ENCODE measurements around the gene DMD. TPM values are rescaled to one million over a fixed set of nuclear protein-coding genes. Genes with fewer than 3 reads are reported as not detected.

Gene DMD
- total RNA-seq, 1 experiment from 2014 or later, result 19.3 TPM

- intact Hi-C loops (cut with micrococcal nuclease), result no loop called here
- Mint-ChIP-seq H3K4me3 (ENCODE audit: unreplicated experiment) (no peak overlapping the region), H3K4me1 (ENCODE audit: insufficient read depth, unreplicated experiment) (no peaks in the 10 kb centered on the region), H3K27ac (ENCODE audit: low read depth, unreplicated experiment) (no peak overlapping the region), H3K27me3 (ENCODE audit: insufficient read depth, unreplicated experiment) (peaks cover 47% of the 10 kb centered on the region), H3K9me3 (ENCODE audit: unreplicated experiment) (no peaks in the 10 kb centered on the region), H3K36me3 (ENCODE audit: insufficient read depth, unreplicated experiment) (no peaks in the 10 kb centered on the region)
- POLR2A ChIA-PET, result no interaction called here
- TF ChIP-seq CTCF (IDR thresholded peaks at IDR 0.05; ENCODE audit: unreplicated experiment), result no peak
- CTCF ChIA-PET, result interaction anchor here (1.2 kb wide), 1 partner anchor 36 kb away, joined by 3 read pairs; no protein-coding TSS in a partner anchor
- no peak for DNase-seq (ENCODE audit: unreplicated experiment)
- no TSS peak for BruUV-seq (replicated peaks)
Measured at GRCh38 chrX:32443841-32444240, 767.5 kb downstream of the DMD start.

GRCh38 chrX:32421266-32421665 is 790.1 kb downstream of the DMD start:
- POLR2A ChIA-PET, result no interaction called here

GRCh38 chrX:32408389-32408788 is 803.0 kb downstream of the DMD start:
- ChIA-PET CTCF (interaction anchor here (0.6 to 1.2 kb wide), 7 partner anchors 12 to 1892 kb away, joined by 3 to 4 read pairs (median 3); no protein-coding TSS in a partner anchor), POLR2A (no interaction called here)
- no TSS peak for BruUV-seq (replicated peaks)
- Mint-ChIP-seq H3K4me3 (ENCODE audit: unreplicated experiment) (no peak overlapping the region), H3K36me3 (ENCODE audit: insufficient read depth, unreplicated experiment) (no peaks in the 10 kb centered on the region), H3K27me3 (ENCODE audit: insufficient read depth, unreplicated experiment) (peaks cover 23% of the 10 kb centered on the region), H3K9me3 (ENCODE audit: unreplicated experiment) (no peaks in the 10 kb centered on the region), H3K4me1 (ENCODE audit: insufficient read depth, unreplicated experiment) (no peaks in the 10 kb centered on the region), H3K27ac (ENCODE audit: low read depth, unreplicated experiment) (no peak overlapping the region)
- peak; percentile 35 for DNase-seq (ENCODE audit: unreplicated experiment)
- intact Hi-C loops (cut with micrococcal nuclease), result loop anchor here (1.0 to 10.0 kb wide), 3 partner anchors 265 to 1896 kb away; no protein-coding TSS in a partner anchor
- TF ChIP-seq CTCF (IDR thresholded peaks at IDR 0.05; ENCODE audit: unreplicated experiment), result peak; percentile 45

More at GRCh38 chrX:32421266-32421665, 790.1 kb downstream of the DMD start:
- Mint-ChIP-seq H3K27me3 (ENCODE audit: insufficient read depth, unreplicated experiment) (peaks cover 35% of the 10 kb centered on the region), H3K36me3 (ENCODE audit: insufficient read depth, unreplicated experiment) (no peaks in the 10 kb centered on the region), H3K27ac (ENCODE audit: low read depth, unreplicated experiment) (no peak overlapping the region), H3K9me3 (ENCODE audit: unreplicated experiment) (no peaks in the 10 kb centered on the region), H3K4me1 (ENCODE audit: insufficient read depth, unreplicated experiment) (no peaks in the 10 kb centered on the region), H3K4me3 (ENCODE audit: unreplicated experiment) (no peak overlapping the region)
- TF ChIP-seq CTCF (IDR thresholded peaks at IDR 0.05; ENCODE audit: unreplicated experiment), result no peak
- no peak for DNase-seq (ENCODE audit: unreplicated experiment)
- CTCF ChIA-PET, result interaction anchor here (0.5 kb wide), 2 partner anchors 32 to 360 kb away, joined by 3 to 5 read pairs; no protein-coding TSS in a partner anchor
- no TSS peak for BruUV-seq (replicated peaks)
- intact Hi-C loops (cut with micrococcal nuclease), result no loop called here

GRCh38 chrX:32397562-32398216 is 813.7 kb downstream of the DMD start:
- Mint-ChIP-seq H3K4me3 (ENCODE audit: unreplicated experiment) (no peak overlapping the region), H3K36me3 (ENCODE audit: insufficient read depth, unreplicated experiment) (no peaks in the 10 kb centered on the region), H3K27me3 (ENCODE audit: insufficient read depth, unreplicated experiment) (peaks cover 15% of the 10 kb centered on the region), H3K27ac (ENCODE audit: low read depth, unreplicated experiment) (no peak overlapping the region), H3K9me3 (ENCODE audit: unreplicated experiment) (no peaks in the 10 kb centered on the region), H3K4me1 (ENCODE audit: insufficient read depth, unreplicated experiment) (no peaks in the 10 kb centered on the region)
- DNase-seq (ENCODE audit: unreplicated experiment), result no peak
- CTCF ChIA-PET, result no interaction called here
- no TSS peak for BruUV-seq (replicated peaks)
- intact Hi-C loops (cut with micrococcal nuclease), result no loop called here
- POLR2A ChIA-PET, result no interaction called here
- no peak for TF ChIP-seq CTCF (IDR thresholded peaks at IDR 0.05; ENCODE audit: unreplicated experiment)

All from MCF 10A (cell line).